NCI-H146 treated with DMSO at 0.1 percent for 48 hours (cell line): ENCODE data around the gene SH3RF1.

Experiments used
- DNase-seq: peaks from one replicate; lab custom pipeline; 2025; ENCODE audit not compliant: unreplicated experiment; lab: John Stamatoyannopoulos, UW

SH3RF1 gene

GRCh38 chr4:169252339-169253112 lies 18.2 kb downstream of the SH3RF1 start:
- no peak for DNase-seq

DNA sequence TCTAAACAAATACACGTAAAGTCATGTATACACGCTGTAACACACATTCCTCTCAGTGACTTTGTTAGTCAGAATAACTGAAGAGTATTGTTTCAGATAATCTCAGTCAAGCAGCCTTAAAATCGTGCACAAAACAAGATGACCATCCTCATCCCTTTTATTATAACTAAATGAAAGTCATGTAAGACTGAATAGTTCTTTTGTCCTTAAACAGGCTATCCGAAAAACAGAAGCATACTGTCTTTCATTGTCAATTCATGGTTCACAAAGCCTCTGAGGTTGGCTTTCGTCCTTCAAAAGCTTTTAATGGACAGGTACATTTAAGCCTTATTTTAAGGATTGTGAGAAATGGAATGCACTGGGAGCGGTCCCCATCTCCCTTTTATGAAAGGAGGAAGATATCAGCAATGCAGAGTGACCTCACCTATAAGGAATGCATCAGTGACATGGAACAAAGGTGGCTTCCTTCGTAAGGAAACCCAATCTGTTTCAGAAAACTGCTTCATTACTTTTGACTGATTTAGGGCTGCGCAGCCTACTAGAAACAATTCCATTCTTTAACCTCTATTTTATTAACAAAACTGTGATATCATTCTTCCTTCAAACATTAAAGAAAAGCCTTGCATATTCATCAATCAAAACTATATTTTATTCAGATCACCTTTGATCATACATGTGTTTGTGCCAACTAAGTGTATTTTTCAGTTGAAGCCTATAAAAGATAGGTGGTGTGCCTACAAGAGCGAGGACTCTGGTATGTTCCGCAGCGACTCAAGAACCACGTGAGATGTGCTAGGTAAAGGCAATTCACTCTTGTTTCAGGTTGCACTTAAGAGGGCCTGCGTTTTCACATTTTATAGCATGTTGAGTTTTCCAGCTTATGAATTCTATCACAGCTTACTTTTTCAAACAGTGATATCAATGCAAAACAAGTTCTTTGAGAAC lies 19.2 kb downstream of the SH3RF1 start:
- no peak for DNase-seq

DNA sequence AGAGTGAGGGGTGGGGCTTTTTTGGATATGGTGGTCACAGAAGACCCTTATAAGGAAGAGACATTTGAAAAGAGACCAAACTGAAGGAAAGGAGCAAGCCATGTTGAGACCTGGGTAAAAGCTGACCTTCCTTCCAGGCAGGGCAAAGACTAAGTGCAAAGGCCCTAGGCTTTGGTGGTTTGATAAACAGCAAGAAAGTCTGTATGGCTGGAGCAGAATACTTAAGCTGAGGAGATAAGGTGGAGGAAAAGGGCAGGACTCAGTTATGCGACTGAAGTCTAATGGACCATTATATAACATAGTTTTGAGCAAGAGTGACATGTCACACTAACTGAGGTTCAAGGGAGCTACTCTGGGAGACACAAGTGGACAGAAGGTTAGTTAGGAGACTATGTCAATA lies 20.0 kb downstream of the SH3RF1 start:
- DNase-seq, result no peak

DNA sequence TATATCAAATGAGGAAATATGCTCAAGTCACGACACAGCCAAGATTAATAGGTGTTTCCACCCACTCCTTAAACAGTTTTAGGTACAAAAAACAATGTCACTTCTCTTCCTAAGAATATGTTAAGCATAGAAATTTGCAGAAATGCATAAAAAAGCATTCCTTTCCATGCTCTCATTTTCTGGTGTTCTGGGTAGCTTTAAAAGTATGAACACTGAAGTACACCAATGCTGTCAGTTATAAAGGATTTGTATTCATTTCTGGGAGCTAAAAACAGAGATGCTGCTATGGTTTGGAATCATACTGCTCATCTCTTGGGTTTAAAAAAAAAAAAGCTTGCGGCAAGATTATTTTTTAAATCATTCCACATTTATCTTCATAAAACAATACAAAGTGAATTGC lies 20.8 kb downstream of the SH3RF1 start:
- no peak for DNase-seq

DNA sequence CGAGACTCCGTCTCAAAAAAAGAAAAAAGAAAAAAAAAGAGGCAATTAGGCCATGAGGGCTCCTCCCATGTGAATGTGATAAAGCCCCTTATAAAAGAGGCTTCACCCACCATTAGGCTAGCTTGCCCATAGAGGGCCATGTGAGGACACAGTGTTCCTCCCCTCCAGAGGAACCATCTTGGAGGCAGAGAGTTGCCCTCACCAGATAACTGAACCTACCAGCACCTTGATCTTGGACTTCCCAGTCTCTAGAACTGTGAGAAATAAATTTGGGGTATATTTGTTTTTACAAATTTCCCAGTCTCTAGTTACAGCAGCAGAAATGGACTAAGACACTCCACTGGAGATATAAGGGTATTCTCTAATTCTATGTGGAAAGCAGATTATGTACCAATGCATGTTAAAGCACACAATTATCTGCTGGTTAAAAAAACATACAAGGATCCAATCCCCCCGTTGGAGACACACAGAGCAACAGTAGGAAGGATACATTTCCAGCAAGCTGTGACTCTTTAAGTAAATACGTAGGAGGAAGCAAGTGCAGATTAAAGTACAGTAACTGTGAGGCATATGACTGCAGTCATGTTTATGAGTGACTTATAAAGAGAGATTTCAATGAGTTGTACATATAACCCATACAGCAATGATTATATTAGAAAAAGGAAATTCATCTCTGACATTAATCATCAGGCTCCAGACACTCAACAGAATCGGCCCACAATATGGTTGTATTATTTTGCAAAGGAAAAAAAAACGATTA lies 21.4 kb downstream of the SH3RF1 start:
- no peak for DNase-seq

DNA sequence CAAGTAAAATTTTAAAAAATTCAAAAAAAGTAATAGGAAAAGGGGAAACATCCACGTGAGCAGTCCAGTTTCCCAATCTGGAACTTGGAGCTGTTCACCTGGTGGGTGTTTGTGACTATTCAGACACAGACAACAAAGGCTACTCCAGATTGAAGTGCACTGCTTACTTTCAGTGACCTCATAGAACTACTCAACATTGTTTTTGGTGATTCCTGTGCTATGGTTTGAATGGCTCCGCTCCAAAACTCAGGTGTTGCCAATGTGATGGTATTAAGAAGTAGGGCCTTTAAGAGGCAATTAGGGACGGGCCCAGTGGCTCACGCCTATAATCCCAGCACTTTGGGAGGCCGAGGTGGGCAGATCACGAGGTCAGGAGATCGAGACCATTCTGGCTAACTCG lies 22.1 kb downstream of the SH3RF1 start:
- DNase-seq, result no peak

- DNase-seq, result no peak
Measured at GRCh38 chr4:169246957-169247396, 23.8 kb downstream of the SH3RF1 start.

GRCh38 chr4:169246279-169246678 lies 24.5 kb downstream of the SH3RF1 start:
- DNase-seq, result no peak

DNA sequence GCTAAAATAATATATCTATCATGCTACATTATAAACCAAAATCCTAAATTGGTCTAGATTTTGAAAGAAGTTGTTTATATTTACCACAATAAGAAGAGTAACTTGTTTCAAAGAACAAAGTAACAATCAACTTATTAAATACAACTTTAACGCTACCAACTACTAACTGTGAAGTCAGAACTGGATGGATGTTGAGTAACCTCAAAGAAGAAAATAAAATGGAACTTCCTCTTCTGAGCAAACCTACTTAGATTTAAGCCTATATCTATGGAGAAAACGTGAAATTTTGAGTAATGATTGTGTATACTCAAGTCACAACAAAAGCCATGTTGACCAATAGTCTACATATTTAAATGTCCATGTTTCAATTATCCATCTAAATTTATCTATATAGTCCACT lies 25.7 kb downstream of the SH3RF1 start:
- DNase-seq, result no peak

GRCh38 chr4:169243825-169244609 lies 26.7 kb downstream of the SH3RF1 start:
- DNase-seq, result no peak

DNA sequence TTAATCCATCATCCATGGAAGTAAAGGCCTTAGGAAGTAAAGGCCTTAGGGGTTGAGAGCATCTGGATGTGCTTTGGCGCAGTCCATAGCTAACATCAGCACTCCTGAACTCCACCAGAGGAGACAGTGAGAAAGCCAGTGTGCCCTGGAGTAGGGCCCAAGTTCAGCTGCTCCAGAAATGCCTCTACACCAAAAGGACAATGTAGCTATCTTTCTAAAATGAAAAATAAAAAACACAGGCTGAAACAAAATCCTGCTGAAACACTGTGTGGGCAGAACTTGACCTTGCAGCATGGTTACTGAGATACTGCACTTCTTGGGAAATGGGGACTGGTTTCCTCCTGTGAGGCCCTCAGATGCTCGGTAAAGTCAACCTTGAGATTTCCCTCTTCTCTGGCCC lies 29.3 kb downstream of the SH3RF1 start:
- DNase-seq, result no peak

DNA sequence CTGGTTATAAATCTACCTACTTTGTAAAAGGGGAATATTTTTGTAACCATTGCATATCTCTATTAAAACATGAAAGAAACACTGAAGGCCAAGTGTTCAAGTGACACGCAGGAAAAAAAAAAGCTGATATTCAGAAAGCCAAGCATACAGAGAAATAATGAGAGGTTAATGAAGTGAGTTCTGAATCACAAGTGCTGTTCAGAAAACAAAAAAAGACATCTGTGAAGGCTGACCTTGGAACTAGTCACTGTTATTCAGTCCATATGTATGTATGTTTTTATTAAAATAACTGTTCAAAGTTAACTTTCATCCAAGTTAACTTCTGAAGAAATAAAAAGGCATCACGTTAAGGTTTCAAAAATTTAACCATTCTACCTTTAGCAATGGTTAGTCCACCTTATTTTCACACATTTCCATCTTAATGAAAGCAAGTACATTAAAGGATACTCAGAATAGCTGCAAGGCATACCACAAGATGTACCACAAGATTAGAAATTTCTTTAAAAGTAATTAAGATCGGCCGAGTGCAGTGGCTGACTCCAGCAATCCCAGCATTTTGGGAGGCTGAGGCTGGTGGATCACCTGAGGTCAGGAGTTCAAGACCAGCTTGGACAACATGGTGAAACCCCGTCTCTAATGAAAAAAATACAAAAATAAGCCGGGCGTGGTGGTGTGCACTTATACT lies 31.4 kb downstream of the SH3RF1 start:
- no peak for DNase-seq

DNA sequence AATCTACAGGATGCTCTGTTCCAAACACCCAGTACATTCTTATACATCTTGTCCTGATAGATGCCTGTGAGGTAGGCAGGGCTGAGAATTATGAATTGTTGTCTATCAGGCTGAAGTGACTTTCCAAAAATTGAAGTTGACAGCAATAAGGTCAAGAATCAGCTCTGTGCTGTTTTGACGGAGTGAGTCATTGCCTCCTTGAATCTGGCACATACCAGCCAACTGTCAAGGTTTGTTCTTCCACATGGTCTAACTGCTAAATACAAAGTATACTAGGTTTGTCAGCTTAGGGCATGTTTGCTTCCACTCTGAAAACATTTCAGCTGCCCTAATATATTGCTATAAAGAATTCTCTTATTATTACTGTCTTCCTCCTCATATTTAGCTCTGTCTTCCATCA lies 32.3 kb downstream of the SH3RF1 start:
- DNase-seq, result no peak

GRCh38 chr4:169236873-169237626 lies 33.7 kb downstream of the SH3RF1 start:
- no peak for DNase-seq

- no peak for DNase-seq
Measured at GRCh38 chr4:169236078-169236477, 34.7 kb downstream of the SH3RF1 start.

- DNase-seq, result no peak
Measured at GRCh38 chr4:169234137-169234855, 36.5 kb downstream of the SH3RF1 start.

DNA sequence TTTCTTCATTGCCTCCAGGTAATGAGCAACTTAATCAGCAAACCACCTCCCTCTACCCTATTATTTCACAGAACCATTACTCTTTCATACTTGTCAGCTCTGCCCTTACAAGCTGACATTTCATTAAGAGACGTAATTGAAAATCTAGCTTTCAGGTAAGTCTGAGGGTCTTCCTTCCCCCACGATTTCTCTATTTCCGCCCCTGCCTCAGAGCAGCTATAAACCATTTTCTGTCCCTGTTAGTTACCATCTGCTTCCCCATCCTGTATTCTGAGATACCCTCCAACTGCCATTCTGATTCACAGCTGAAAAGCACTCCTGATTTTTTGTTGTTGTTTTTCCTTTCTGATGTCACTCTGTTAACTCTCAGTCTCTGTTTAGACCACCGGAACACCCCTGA lies 37.1 kb downstream of the SH3RF1 start:
- no peak for DNase-seq

GRCh38 chr4:169231647-169232262 lies 39.0 kb downstream of the SH3RF1 start:
- DNase-seq, result no peak
